NCI-H2227 (cell line): ENCODE results near the gene PLAC1.

ENCODE experiments used
- DNase-seq: peaks from one replicate; lab custom pipeline; 2025; ENCODE audit not compliant: unreplicated experiment; lab: John Stamatoyannopoulos, UW

PLAC1 gene

GRCh38 chrX:134545510-134545909 is 112.8 kb downstream of the PLAC1 start:
- no peak for DNase-seq

- DNase-seq = peak; percentile 63
Measured at GRCh38 chrX:134544513-134545151, 113.6 kb downstream of the PLAC1 start.

- DNase-seq = no peak
Measured at GRCh38 chrX:134544135-134544512, 114.1 kb downstream of the PLAC1 start.

GRCh38 chrX:134543288-134543687 is 115.0 kb downstream of the PLAC1 start:
- DNase-seq = no peak

GRCh38 chrX:134542485-134542884 is 115.8 kb downstream of the PLAC1 start:
- DNase-seq = peak; percentile 63

- no peak for DNase-seq
Measured at GRCh38 chrX:134541906-134542305, 116.4 kb downstream of the PLAC1 start.

GRCh38 chrX:134538316-134538715 is 120.0 kb downstream of the PLAC1 start:
- no peak for DNase-seq

- peak; percentile 19 for DNase-seq
Measured at GRCh38 chrX:134537179-134537955, 120.9 kb downstream of the PLAC1 start.

GRCh38 chrX:134533952-134534351 is 124.3 kb downstream of the PLAC1 start:
- no peak for DNase-seq

- DNase-seq = no peak
Measured at GRCh38 chrX:134533352-134533751, 124.9 kb downstream of the PLAC1 start.

GRCh38 chrX:134530845-134531244 is 127.4 kb downstream of the PLAC1 start:
- DNase-seq = no peak

- no peak for DNase-seq
Measured at GRCh38 chrX:134529481-134529880, 128.8 kb downstream of the PLAC1 start.

- no peak for DNase-seq
Measured at GRCh38 chrX:134528960-134529359, 129.3 kb downstream of the PLAC1 start.

GRCh38 chrX:134526399-134526798 is 131.9 kb downstream of the PLAC1 start:
- no peak for DNase-seq

- DNase-seq = no peak
Measured at GRCh38 chrX:134525086-134525792, 133.0 kb downstream of the PLAC1 start.

GRCh38 chrX:134524181-134524580 is 134.1 kb downstream of the PLAC1 start:
- DNase-seq = no peak

GRCh38 chrX:134520860-134521390 is 137.3 kb downstream of the PLAC1 start:
- DNase-seq = peak; percentile 78
